ENCODE results near the gene FKBP1B.
A peak's percentile ranks its signal among the peaks of the same experiment; 100 is the strongest.
"Not testable (repeated sequence)": the region's sequence is repeated elsewhere in the genome, so short reads cannot be mapped to it uniquely, and the experiment has no call there.

The FKBP1B gene

GRCh38 chr2:24049485-24050021, at the start of gene FKBP1B:
Gene FKBP1B, plus strand, starts transcription at chr2:24049741. Its CDS starts 109 bp downstream, at chr2:24049850.
- DNase-seq (ENCODE audit: low read depth in 2 of 3, low spot score in 2 of 3): peak; percentile 20 to 37 (median 36)

- DNase-seq (ENCODE audit: low read depth in 2 of 3, low spot score in 2 of 3): no peak
Measured at GRCh38 chr2:24007693-24008092, 41.8 kb upstream of the FKBP1B start.

- DNase-seq (ENCODE audit: low read depth in 2 of 3, low spot score in 2 of 3): no peak
Measured at GRCh38 chr2:24008672-24009366, 40.7 kb upstream of the FKBP1B start.

GRCh38 chr2:24009367-24009679, 40.2 kb upstream of the FKBP1B start:
- no peak for DNase-seq (ENCODE audit: low read depth in 2 of 3, low spot score in 2 of 3)

- no peak for DNase-seq (ENCODE audit: low read depth in 2 of 3, low spot score in 2 of 3)
Measured at GRCh38 chr2:24009680-24010476, 39.7 kb upstream of the FKBP1B start, which contains the start of gene MFSD2B. Gene MFSD2B, plus strand, starts transcription at chr2:24010085. Its CDS starts 12 bp downstream, at chr2:24010097.

GRCh38 chr2:24010477-24011249, 38.9 kb upstream of the FKBP1B start:
- DNase-seq (ENCODE audit: low read depth in 2 of 3, low spot score in 2 of 3): no peak

- DNase-seq (ENCODE audit: low read depth in 2 of 3, low spot score in 2 of 3): no peak
Measured at GRCh38 chr2:24011250-24012104, 38.1 kb upstream of the FKBP1B start.

GRCh38 chr2:24012521-24013188, 36.9 kb upstream of the FKBP1B start:
- DNase-seq (ENCODE audit: low read depth in 2 of 3, low spot score in 2 of 3): no peak

GRCh38 chr2:24014902-24015301, 34.6 kb upstream of the FKBP1B start:
- DNase-seq (ENCODE audit: low read depth in 2 of 3, low spot score in 2 of 3): not testable (repeated sequence)

GRCh38 chr2:24015562-24016375, 33.8 kb upstream of the FKBP1B start:
- DNase-seq (ENCODE audit: low read depth in 2 of 3, low spot score in 2 of 3): no peak

GRCh38 chr2:24016376-24016761, 33.2 kb upstream of the FKBP1B start:
- DNase-seq (ENCODE audit: low read depth in 2 of 3, low spot score in 2 of 3): no peak

GRCh38 chr2:24016853-24017703, 32.5 kb upstream of the FKBP1B start:
- no peak for DNase-seq (ENCODE audit: low read depth in 2 of 3, low spot score in 2 of 3)

- DNase-seq (ENCODE audit: low read depth in 2 of 3, low spot score in 2 of 3): no peak
Measured at GRCh38 chr2:24017711-24018110, 31.8 kb upstream of the FKBP1B start.

- DNase-seq (ENCODE audit: low read depth in 2 of 3, low spot score in 2 of 3): no peak
Measured at GRCh38 chr2:24018241-24018640, 31.3 kb upstream of the FKBP1B start.

- DNase-seq (ENCODE audit: low read depth in 2 of 3, low spot score in 2 of 3): no peak
Measured at GRCh38 chr2:24019729-24020128, 29.8 kb upstream of the FKBP1B start.

GRCh38 chr2:24020244-24020643, 29.3 kb upstream of the FKBP1B start:
- DNase-seq (ENCODE audit: low read depth in 2 of 3, low spot score in 2 of 3): no peak

- DNase-seq (ENCODE audit: low read depth in 2 of 3, low spot score in 2 of 3): no peak
Measured at GRCh38 chr2:24021122-24021998, 28.2 kb upstream of the FKBP1B start.

All from activated CD8-positive, alpha-beta memory T cell treated with anti-CD3 and anti-CD28 coated beads for 48 hours (primary cell).